Fibroblast of pulmonary artery (primary cell): Measurements from ENCODE around the gene NOX4.
"Not testable (repeated sequence)": the region's sequence is repeated elsewhere in the genome, so short reads cannot be mapped to it uniquely, and the experiment has no call there.

Experiments used
- DNase-seq: peaks from one replicate; pipeline ENCODE4 v3.0.0-alpha.2; 2010; ENCODE audit warnings: low read depth
- H3K4me3 ChIP-seq: replicated peaks from 2 replicates; pipeline ENCODE4 v1.5.1; 2011; ENCODE audit warnings: low read depth, mild to moderate bottlenecking, control low read depth, low read length, moderate library complexity
- TF ChIP-seq, protein P1 (sequence below): IDR thresholded peaks from 2 replicates; pipeline ENCODE4 v1.5.1; 2011; ENCODE audit warnings: mild to moderate bottlenecking, control low read depth, low read length, inconsistent platforms; ENCODE audit errors: missing control alignments

Gene NOX4

DNA sequence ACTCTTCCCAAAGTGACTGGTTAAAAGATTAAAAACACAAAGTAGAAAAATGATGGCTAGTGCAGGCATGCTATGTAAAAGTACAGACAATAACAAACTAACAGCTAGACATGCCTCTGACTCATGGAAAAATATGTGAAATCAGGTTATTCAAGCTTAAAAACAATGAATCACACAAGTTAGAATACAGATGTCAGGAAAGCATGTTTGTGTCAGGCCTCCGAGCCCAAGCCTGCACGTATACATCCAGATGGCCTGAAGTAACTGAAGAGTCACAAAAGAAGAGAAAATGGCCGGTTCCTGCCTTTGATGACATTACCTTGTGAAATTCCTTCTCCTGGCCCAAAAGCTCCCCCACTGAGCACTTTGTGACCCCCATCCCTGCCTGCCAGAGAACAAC is 110.1 kb downstream of the NOX4 start:
- TF ChIP-seq, protein P1, sequence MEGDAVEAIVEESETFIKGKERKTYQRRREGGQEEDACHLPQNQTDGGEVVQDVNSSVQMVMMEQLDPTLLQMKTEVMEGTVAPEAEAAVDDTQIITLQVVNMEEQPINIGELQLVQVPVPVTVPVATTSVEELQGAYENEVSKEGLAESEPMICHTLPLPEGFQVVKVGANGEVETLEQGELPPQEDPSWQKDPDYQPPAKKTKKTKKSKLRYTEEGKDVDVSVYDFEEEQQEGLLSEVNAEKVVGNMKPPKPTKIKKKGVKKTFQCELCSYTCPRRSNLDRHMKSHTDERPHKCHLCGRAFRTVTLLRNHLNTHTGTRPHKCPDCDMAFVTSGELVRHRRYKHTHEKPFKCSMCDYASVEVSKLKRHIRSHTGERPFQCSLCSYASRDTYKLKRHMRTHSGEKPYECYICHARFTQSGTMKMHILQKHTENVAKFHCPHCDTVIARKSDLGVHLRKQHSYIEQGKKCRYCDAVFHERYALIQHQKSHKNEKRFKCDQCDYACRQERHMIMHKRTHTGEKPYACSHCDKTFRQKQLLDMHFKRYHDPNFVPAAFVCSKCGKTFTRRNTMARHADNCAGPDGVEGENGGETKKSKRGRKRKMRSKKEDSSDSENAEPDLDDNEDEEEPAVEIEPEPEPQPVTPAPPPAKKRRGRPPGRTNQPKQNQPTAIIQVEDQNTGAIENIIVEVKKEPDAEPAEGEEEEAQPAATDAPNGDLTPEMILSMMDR = no peak
- peak; percentile 97 for DNase-seq
- H3K4me3 ChIP-seq = no peak overlapping the region

DNA sequence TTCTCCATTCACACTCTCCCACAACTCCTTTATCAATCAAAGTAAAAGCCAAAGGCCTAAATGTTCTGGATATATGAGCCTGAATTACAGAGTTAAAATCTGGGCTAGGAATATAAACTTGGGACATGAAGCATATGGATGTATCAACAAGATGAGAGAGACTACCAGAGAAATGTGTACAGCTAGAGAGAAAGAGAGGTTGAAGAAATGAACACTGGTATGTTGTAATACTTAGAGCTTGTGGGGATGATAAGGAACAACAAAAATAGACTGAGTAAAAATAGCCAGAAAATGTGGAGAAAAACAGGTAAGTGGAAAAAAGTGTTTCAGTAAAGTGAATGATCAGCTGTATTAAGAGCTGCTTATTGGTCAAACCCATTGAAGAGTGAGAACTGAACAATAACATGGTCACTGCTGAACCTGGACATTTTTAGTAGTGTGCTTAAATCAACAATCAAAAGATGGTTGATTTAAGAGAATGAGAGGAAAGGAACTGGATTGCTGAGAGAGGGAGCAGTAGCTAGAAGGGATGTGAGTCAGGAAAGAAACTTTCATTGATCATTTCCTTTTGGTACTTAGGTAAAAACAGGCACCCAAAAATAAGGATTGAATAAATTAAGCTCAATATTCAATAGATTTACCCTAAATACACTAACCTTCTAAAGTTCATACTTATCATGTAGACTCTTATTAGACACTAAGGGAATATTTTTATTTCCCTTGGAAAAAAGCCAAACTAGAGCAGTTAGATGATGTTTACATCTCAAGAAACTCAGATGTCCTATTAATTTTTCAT is 111.0 kb downstream of the NOX4 start:
- peak; percentile 57 for DNase-seq
- H3K4me3 ChIP-seq = not testable (repeated sequence)

DNA sequence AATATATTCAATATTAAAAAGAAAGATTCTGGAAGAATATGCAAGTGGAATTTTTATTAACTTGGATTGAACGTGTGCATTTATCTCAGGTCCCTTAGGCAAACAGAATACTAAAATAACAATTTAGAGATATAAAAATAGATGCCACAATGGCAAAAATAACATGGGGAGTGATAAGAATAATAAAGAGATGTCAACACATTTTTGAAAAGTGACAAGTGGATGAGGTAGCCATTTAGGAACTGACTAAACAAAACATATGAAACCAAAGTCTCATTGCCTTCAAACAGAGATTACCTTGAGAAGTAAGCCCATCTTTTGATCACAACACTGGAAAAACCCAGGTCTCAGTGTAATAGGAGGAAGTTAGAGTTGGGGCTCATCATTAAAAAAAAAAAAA is 112.2 kb downstream of the NOX4 start:
- H3K4me3 ChIP-seq, DNase-seq: not testable (repeated sequence)

DNA sequence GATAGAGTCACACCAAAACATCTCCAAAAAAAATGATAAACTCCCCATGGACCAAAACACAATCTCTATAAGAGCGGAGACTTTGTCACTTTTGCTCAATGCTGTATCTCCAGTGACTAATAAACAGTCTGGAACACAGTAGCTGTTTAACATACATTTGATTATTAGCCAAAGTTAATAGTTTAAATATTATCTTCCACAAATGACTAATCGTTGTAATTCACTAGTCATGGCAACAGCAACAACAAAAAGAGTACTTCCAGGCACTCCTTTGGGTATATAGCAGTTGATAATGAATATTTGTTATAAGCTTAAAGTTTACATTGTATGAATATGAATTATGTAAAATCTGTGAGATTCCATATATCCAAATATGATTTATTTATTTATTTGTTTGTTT is 121.8 kb downstream of the NOX4 start:
- DNase-seq = peak; percentile 40

DNA sequence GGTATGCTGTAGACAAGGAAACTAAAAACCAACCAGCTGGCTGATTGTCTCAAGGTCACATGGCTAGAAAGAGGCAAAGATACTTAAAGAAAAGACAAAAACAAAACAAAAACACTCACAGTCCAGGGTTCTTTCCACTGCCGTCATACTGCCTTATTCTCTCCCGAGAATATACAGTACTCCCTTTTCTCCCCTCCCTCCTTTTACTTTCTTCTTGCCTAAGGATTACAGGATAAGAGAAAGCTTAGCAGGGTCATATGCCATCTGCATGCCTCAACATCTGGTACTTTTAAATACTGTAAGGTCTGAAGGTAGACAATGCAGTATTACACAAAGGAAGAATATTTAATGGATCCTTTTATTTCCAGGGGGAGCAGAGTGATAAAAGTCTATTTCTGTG is 126.3 kb downstream of the NOX4 start:
- not testable (repeated sequence) for DNase-seq, H3K4me3 ChIP-seq

More for the DNA sequence above, 121.8 kb downstream of the NOX4 start:
- H3K4me3 ChIP-seq = not testable (repeated sequence)

DNA sequence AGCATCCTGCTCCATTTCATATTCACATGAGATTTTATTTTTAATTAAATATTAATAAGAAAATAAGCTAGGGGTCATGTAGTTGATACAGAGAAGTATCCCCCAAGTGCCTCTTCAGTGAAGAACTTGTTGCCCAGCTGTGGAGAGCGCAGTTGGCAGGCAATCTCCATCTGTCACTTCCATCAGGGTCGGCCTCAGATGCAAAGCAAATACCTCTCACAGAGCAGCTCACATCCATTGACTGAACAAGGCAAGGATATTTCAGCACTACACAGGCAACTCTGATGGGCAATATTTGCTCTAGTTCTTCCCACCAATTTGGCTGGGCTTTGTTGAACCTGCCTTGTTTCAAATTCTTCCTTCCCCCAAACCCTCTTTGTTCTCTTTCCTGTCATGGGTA is 129.4 kb downstream of the NOX4 start:
- no peak overlapping the region for H3K4me3 ChIP-seq
- DNase-seq = no peak
- TF ChIP-seq, protein P1 = no peak

DNA sequence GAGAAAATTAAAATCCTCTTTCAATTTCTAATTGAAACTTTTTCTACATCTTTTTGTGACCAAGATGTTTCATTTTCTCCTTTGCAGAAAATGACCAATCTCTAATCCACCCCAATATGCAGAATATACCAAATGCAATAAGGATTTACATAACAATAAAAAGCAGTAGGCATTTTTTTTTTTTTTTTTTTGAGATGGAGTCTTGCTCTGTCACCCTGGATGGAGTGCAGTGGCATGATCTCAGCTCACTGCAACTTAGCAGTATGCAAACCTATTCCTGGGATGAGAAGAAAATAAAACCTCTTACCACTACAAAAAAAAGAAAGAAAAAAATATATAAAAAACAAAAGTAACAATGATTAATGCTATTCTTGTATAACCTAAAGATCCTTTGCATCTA is 132.0 kb downstream of the NOX4 start:
- not testable (repeated sequence) for H3K4me3 ChIP-seq, DNase-seq

DNA sequence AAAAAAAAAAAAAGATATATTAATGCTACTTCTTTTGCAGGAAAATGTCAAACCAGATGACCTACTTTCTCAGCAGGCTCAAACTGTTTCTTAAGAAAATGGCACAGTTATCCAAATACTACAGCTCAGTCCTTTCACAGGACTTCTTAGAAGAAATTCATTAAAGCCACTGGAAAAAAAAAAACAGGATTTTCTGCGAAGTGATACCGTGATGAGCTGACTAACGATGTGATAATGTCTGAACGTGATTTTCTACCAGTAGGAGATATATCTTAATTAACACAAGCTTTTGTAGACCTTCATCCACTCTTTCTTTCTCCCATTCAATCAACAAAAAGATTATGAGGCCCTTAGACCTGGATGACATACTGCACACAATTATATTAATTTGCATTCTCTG is 132.4 kb downstream of the NOX4 start:
- no peak overlapping the region for H3K4me3 ChIP-seq
- no peak for DNase-seq
- TF ChIP-seq, protein P1 = no peak

DNA sequence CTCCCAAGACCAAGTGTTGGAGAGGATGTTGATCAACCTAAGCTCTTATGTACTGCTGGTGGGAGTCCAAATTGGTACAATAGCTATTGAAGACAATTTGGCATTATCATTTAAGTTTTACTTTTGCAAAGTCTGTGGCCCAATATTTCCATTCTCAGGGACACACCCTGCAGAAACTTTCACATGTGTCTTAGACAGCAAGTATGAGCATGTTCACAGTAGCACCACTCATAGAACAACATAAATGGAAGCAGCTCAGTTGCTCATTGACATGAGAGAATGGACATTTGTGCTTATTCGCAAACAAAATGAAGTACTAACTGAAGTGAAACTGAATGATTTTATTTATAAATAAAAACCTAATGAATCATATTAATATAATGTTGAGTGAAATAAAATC is 135.5 kb downstream of the NOX4 start:
- no peak overlapping the region for H3K4me3 ChIP-seq
- TF ChIP-seq, protein P1 = no peak
- no peak for DNase-seq

DNA sequence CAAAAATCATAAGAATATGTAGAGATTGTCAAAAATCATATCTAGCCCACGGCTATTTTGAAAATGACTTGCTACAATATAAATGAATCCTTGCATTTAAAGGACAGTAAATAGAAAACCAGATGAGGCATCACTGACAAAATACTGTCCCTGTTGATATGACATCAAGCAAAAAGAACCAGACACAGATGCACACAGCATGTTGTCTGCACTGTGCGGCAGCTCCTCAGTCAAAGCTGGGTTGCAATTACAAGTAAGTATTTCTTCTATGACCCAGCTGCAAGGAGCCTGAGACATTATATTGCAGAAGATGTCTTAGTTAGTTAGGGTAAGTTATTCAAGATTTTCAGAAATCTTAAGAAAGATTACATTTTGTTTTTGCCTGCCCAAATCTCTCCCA is 136.7 kb downstream of the NOX4 start:
- DNase-seq, H3K4me3 ChIP-seq: not testable (repeated sequence)
